Neutrophil (primary cell): ENCODE data around the gene SELPLG.

Experiments used
- H3K27ac ChIP-seq: fragments of 200-600 bp; sonication (generic); 2 replicates; pipeline ENCODE4 v1.5.1; 2016; ENCODE audit warnings: mild to moderate bottlenecking, moderate library complexity
- H3K27me3 ChIP-seq: fragments of 200-600 bp; sonication (generic); 2 replicates; pipeline ENCODE4 v1.6.0; 2016; ENCODE audit warnings: mild to moderate bottlenecking
- H3K36me3 ChIP-seq: fragments of 200-600 bp; sonication (generic); 2 replicates; pipeline ENCODE4 v1.5.1; 2017
- H3K4me1 ChIP-seq, 2 experiments: fragments of 200-600 bp in 1 of 2; sonication (generic) in 1 of 2; 1 replicate in 1 of 2; 2 replicates in 1 of 2; pipeline versions ENCODE4 v1.5.1 to v1.6.1; 2013 to 2016; ENCODE audit warnings: low read depth in 1 of 2, low read length in 1 of 2, mild to moderate bottlenecking in 1 of 2, moderate library complexity in 1 of 2; ENCODE audit not compliant: control insufficient read depth in 1 of 2, insufficient read depth in 1 of 2
- H3K4me3 ChIP-seq, 2 experiments: fragments of 200-600 bp in 1 of 2; sonication (generic) in 1 of 2; 1 replicate in 1 of 2; 2 replicates in 1 of 2; pipeline ENCODE4 v1.5.1; 2013 to 2016; ENCODE audit warnings: low read depth in 1 of 2, low read length in 1 of 2, mild to moderate bottlenecking in 1 of 2, moderate library complexity in 1 of 2
- H3K9me3 ChIP-seq: fragments of 200-600 bp; sonication (generic); 2 replicates; pipeline ENCODE4 v1.5.1; 2016
- CTCF ChIP-seq: fragments of 200-600 bp; sonication (generic); IDR thresholded peaks from 2 replicates; pipeline ENCODE4 v1.5.1; 2016; ENCODE audit warnings: antibody characterized with exemption

The SELPLG gene

GRCh38 chr12:108623577-108623976, 10.1 kb downstream of the SELPLG start:
- TF ChIP-seq CTCF = no peak
- Histone ChIP-seq H3K9me3 (no peaks in the 10 kb centered on the region), H3K36me3 (peaks cover 94% of the 10 kb centered on the region), H3K27ac (peak overlapping the region; percentile 80), H3K27me3 (no peaks in the 10 kb centered on the region), H3K4me1 (peaks cover 56 to 68% of the 10 kb centered on the region in 2 experiments), H3K4me3 (no peak overlapping the region)

- peaks cover 56 to 68% of the 10 kb centered on the region in 2 experiments for H3K4me1 ChIP-seq
These were observed 10.7 kb downstream of the SELPLG start for GRCh38 chr12:108622921-108623514.

GRCh38 chr12:108622421-108622820, 11.3 kb downstream of the SELPLG start:
- Histone ChIP-seq H3K36me3 (peaks cover 83% of the 10 kb centered on the region), H3K4me1 (peaks cover 56 to 68% of the 10 kb centered on the region in 2 experiments)

More at GRCh38 chr12:108622921-108623514, 10.7 kb downstream of the SELPLG start:
- TF ChIP-seq CTCF = no peak
- Histone ChIP-seq H3K36me3 (peaks cover 88% of the 10 kb centered on the region), H3K9me3 (no peaks in the 10 kb centered on the region), H3K27ac (peak overlapping the region; percentile 80), H3K27me3 (no peaks in the 10 kb centered on the region), H3K4me3 (peak overlapping the region in 1 of 2 experiments; percentile 16)

GRCh38 chr12:108621161-108621560, 12.5 kb downstream of the SELPLG start:
- H3K36me3 ChIP-seq = peaks cover 70% of the 10 kb centered on the region
- H3K9me3 ChIP-seq = no peaks in the 10 kb centered on the region

More at GRCh38 chr12:108622421-108622820, 11.3 kb downstream of the SELPLG start:
- TF ChIP-seq CTCF = no peak
- H3K27me3 ChIP-seq = no peaks in the 10 kb centered on the region
- peak overlapping the region; percentile 80 for H3K27ac ChIP-seq
- H3K9me3 ChIP-seq = no peaks in the 10 kb centered on the region
- peak overlapping the region; percentile 16 to 20 for H3K4me3 ChIP-seq

GRCh38 chr12:108620236-108620879, 13.3 kb downstream of the SELPLG start:
- Histone ChIP-seq H3K27ac (peak overlapping the region; percentile 80), H3K36me3 (peaks cover 62% of the 10 kb centered on the region), H3K4me1 (peaks cover 56 to 61% of the 10 kb centered on the region in 2 experiments), H3K27me3 (no peaks in the 10 kb centered on the region), H3K4me3 (no peak overlapping the region), H3K9me3 (no peaks in the 10 kb centered on the region)
- TF ChIP-seq CTCF = no peak

More at GRCh38 chr12:108621161-108621560, 12.5 kb downstream of the SELPLG start:
- Histone ChIP-seq H3K27me3 (no peaks in the 10 kb centered on the region), H3K27ac (peak overlapping the region; percentile 80), H3K4me3 (no peak overlapping the region), H3K4me1 (peaks cover 56 to 65% of the 10 kb centered on the region in 2 experiments)
- no peak for TF ChIP-seq CTCF
